ENCODE results near the gene UBIAD1. TPM values are rescaled to one million over a fixed set of nuclear protein-coding genes. Genes with fewer than 3 reads are reported as not detected.

Gene UBIAD1
- total and polyA plus RNA-seq, 9 of the 15 experiments (the other 6 are each of a cell fraction or from before 2014, with no cell fraction given), result 6.2 to 34.3 (median 22.3) TPM

- FAIRE-seq, result no peak
- CTCF ChIA-PET (ENCODE audit: low intra/inter-chr PET ratio), result no interaction called here
- no peak overlapping the region for H3K9ac ChIP-seq (ENCODE audit: insufficient read depth in 1 of 2, low read depth in 2 of 2, low read length in 2 of 2)
Observed at GRCh38 chr1:11311816-11312755, 39.1 kb downstream of the UBIAD1 start.

GRCh38 chr1:11314959-11315358 lies 42.0 kb downstream of the UBIAD1 start:
- Histone ChIP-seq H4K20me1 (replicated peaks; ENCODE audit: control insufficient read depth, insufficient read depth, low read length) (peaks cover 5% of the 10 kb centered on the region), H3K9ac (ENCODE audit: insufficient read depth in 1 of 2, low read depth in 2 of 2, low read length in 2 of 2) (0 out of 4 replicates have a peak overlapping the region, but pooled peaks of 1 of the 2 experiments have one; percentile 4), H3K9me1 (ENCODE audit: control insufficient read depth, insufficient read depth, low read length) (no peaks in the 10 kb centered on the region), H3K4me2 (ENCODE audit: insufficient read depth, low read length) (no peak overlapping the region), H3K4me1 (replicated peaks in 1 of 2; ENCODE audit: control insufficient read depth in 2 of 2, insufficient read depth in 2 of 2, low read length in 2 of 2) (peaks cover 0 to 4% of the 10 kb centered on the region in 2 experiments; a peak in 3 of 5 replicates), H3K27ac (ENCODE audit: extremely low read depth, low read depth, low read length) (no peak overlapping the region), H3K4me3 (no peak overlapping the region), H3K79me2 (ENCODE audit: control insufficient read depth, insufficient read depth, low read length) (no peaks in the 10 kb centered on the region), H3K27me3 (ENCODE audit: control insufficient read depth in 2 of 2, insufficient read depth in 2 of 2, low read length in 2 of 2) (peaks cover 47 to 73% of the 10 kb centered on the region in 2 experiments; a peak in 4 of 5 replicates), H3K36me3 (ENCODE audit: control insufficient read depth, insufficient read depth, low read length) (no peaks in the 10 kb centered on the region), H3K9me3 (replicated peaks; ENCODE audit: control insufficient read depth, insufficient read depth, low read depth, low read length) (no peaks in the 10 kb centered on the region), H2AFZ (ENCODE audit: low read depth, low read length) (no peak overlapping the region)
- WGBS (ENCODE audit: insufficient coverage, low coverage, missing lambda C conversion rate), result 0% methylated on average over 8 of the region's 8 CpGs
- POLR2A ChIA-PET, result interaction anchor here (0.6 to 0.8 kb wide), 3 partner anchors 10 to 277 kb away, joined by 3 to 4 read pairs (median 3); no protein-coding TSS in a partner anchor
- DNase-seq (ENCODE audit: extremely low read depth in 1 of 4, low spot score in 3 of 4) (no peak), FAIRE-seq (peak; percentile 61), ATAC-seq (no peak)
- BruUV-seq (replicated peaks), result no TSS peak
- intact Hi-C loops (cut with micrococcal nuclease) (no loop called here), in situ Hi-C loops (cut with MboI) (no loop called here)
- CTCF ChIA-PET (ENCODE audit: low intra/inter-chr PET ratio), result no interaction called here
- TF ChIP-seq SMAD1 (IDR thresholded peaks at IDR 0.05; ENCODE audit: low read depth, low read length, partially characterized antibody), result no peak
- TF ChIP-seq CBFA2T3 (IDR thresholded peaks at IDR 0.05), result no peak
- no peak for TF ChIP-seq MECOM (CRISPR knock-in tag; IDR thresholded peaks at IDR 0.05)
- TF ChIP-seq MLLT1 (IDR thresholded peaks at IDR 0.05), result no peak
- no peak for TF ChIP-seq SMAD2 (IDR thresholded peaks at IDR 0.05; ENCODE audit: low read depth, low read length)
- peak; percentile 91; the same call in 1 of the 2 replicates for TF ChIP-seq BCL6 (CRISPR knock-in tag; IDR thresholded peaks at IDR 0.05)
- 0 out of 2 replicates have a peak, but pooled peaks have one; percentile 33 for TF ChIP-seq PKNOX1 (IDR thresholded peaks at IDR 0.05)
- no peak for TF ChIP-seq NR3C1 (CRISPR knock-in tag; IDR thresholded peaks at IDR 0.05)

More at GRCh38 chr1:11311816-11312755, 39.1 kb downstream of the UBIAD1 start:
- Histone ChIP-seq H3K27me3 (ENCODE audit: control insufficient read depth in 2 of 2, insufficient read depth in 2 of 2, low read length in 2 of 2) (peaks cover 55 to 81% of the 10 kb centered on the region in 2 experiments; a peak in 4 of 5 replicates), H3K9me3 (replicated peaks; ENCODE audit: control insufficient read depth, insufficient read depth, low read depth, low read length) (no peaks in the 10 kb centered on the region), H3K36me3 (ENCODE audit: control insufficient read depth, insufficient read depth, low read length) (no peaks in the 10 kb centered on the region), H4K20me1 (replicated peaks; ENCODE audit: control insufficient read depth, insufficient read depth, low read length) (peaks cover 5% of the 10 kb centered on the region), H3K79me2 (ENCODE audit: control insufficient read depth, insufficient read depth, low read length) (no peaks in the 10 kb centered on the region), H3K9me1 (ENCODE audit: control insufficient read depth, insufficient read depth, low read length) (no peaks in the 10 kb centered on the region), H2AFZ (ENCODE audit: low read depth, low read length) (no peak overlapping the region), H3K4me2 (ENCODE audit: insufficient read depth, low read length) (no peak overlapping the region), H3K4me3 (no peak overlapping the region), H3K4me1 (replicated peaks in 1 of 2; ENCODE audit: control insufficient read depth in 2 of 2, insufficient read depth in 2 of 2, low read length in 2 of 2) (no peaks in the 10 kb centered on the region; a peak in 1 of 5 replicates), H3K27ac (ENCODE audit: extremely low read depth, low read depth, low read length) (no peak overlapping the region)
- ATAC-seq (no peak), DNase-seq (ENCODE audit: extremely low read depth in 1 of 4, low spot score in 3 of 4) (no peak)
- intact Hi-C loops (cut with micrococcal nuclease) (no loop called here), in situ Hi-C loops (cut with MboI) (no loop called here)
- TF ChIP-seq C11orf30 (IDR thresholded peaks at IDR 0.05; ENCODE audit: low read depth) (no peak), GABPB2 (CRISPR knock-in tag; conservative IDR thresholded peaks at IDR 0.05) (no peak), CBFA2T3 (IDR thresholded peaks at IDR 0.05) (peak; percentile 43; the same call in 1 of the 2 replicates), ZNF551 (CRISPR knock-in tag; IDR thresholded peaks at IDR 0.05) (no peak), PHF21A (IDR thresholded peaks at IDR 0.05; ENCODE audit: borderline replicate concordance, low read depth) (0 out of 2 replicates have a peak, but pooled peaks have one; percentile 17)
- 1% methylated on average over 14 of the region's 15 CpGs for WGBS (ENCODE audit: insufficient coverage, low coverage, missing lambda C conversion rate)
- POLR2A ChIA-PET, result interaction anchor here (0.6 to 0.7 kb wide), 3 partner anchors 16 to 536 kb away, joined by 3 read pairs; partner anchors contain the start of gene EXOSC10
- BruUV-seq (replicated peaks), result no TSS peak
